ENCODE data around the gene NDUFB7. TPM values are rescaled to one million over a fixed set of nuclear protein-coding genes. Genes with fewer than 3 reads are reported as not detected.

NDUFB7 gene
- total RNA-seq, 1 experiment from 2014 or later, result 192 TPM

DNA sequence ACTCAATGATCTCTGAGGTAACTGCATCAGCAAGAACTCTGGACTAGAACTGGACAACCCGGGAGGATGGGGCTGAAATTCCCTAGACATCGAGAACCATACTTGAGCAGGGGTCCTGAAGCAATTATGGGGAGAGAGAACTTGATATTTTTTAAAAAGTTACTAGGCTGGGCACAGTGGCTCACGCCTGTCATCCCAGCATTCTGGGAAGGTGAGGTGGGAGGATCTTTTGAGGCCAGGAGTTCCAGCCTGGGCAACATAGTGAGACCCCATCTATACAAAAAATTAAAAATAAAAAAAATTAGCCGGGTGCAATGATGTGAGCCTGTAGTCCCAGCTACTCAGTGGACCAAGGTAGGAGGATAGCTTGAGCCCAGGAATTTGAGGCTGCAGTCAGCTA is 51.3 kb downstream of the NDUFB7 start:
- Histone ChIP-seq H4K20me1 (ENCODE audit: insufficient read depth) (peaks cover 20% of the 10 kb centered on the region), H3K9me2 (ENCODE audit: insufficient read depth) (no peaks in the 10 kb centered on the region), H3K9me3 (ENCODE audit: insufficient read depth, low read depth) (no peaks in the 10 kb centered on the region), H3K4me2 (peak overlapping the region; percentile 79), H3K27me3 (ENCODE audit: insufficient read depth, low read depth) (no peaks in the 10 kb centered on the region), H3K36me3 (ENCODE audit: low read depth) (peaks cover 16% of the 10 kb centered on the region), H3F3A (ENCODE audit: insufficient read depth, low read depth) (peaks cover 40% of the 10 kb centered on the region), H3K4me1 (replicated peaks; ENCODE audit: insufficient read depth) (peaks cover 34% of the 10 kb centered on the region), H3K27ac (peak overlapping the region; percentile 86), H3K4me3 (no peak overlapping the region), H2AFZ (no peak overlapping the region), H3K79me2 (ENCODE audit: low read depth) (peaks cover 26% of the 10 kb centered on the region)
- intact Hi-C loops (cut with micrococcal nuclease; ENCODE audit: unreplicated experiment), result no loop called here
- ChIA-PET CTCF (no interaction called here), POLR2A (ENCODE audit: unreplicated experiment) (interaction anchor here (0.5 kb wide), 1 partner anchor 390 kb away, joined by 3 read pairs; no protein-coding TSS in a partner anchor)
- DNase-seq, result no peak
- no TSS peak for BruUV-seq (replicated peaks)
- TF ChIP-seq, protein P1, sequence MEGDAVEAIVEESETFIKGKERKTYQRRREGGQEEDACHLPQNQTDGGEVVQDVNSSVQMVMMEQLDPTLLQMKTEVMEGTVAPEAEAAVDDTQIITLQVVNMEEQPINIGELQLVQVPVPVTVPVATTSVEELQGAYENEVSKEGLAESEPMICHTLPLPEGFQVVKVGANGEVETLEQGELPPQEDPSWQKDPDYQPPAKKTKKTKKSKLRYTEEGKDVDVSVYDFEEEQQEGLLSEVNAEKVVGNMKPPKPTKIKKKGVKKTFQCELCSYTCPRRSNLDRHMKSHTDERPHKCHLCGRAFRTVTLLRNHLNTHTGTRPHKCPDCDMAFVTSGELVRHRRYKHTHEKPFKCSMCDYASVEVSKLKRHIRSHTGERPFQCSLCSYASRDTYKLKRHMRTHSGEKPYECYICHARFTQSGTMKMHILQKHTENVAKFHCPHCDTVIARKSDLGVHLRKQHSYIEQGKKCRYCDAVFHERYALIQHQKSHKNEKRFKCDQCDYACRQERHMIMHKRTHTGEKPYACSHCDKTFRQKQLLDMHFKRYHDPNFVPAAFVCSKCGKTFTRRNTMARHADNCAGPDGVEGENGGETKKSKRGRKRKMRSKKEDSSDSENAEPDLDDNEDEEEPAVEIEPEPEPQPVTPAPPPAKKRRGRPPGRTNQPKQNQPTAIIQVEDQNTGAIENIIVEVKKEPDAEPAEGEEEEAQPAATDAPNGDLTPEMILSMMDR (conservative IDR thresholded peaks at IDR 0.05), result no peak
- TF ChIP-seq EZH2 (IDR thresholded peaks at IDR 0.05; ENCODE audit: low read depth), result no peak

- H3K4me2 ChIP-seq, result peak overlapping the region; percentile 79
- BruUV-seq (replicated peaks), result no TSS peak
Observed at GRCh38 chr19:14519860-14520407, 51.9 kb downstream of the NDUFB7 start.

DNA sequence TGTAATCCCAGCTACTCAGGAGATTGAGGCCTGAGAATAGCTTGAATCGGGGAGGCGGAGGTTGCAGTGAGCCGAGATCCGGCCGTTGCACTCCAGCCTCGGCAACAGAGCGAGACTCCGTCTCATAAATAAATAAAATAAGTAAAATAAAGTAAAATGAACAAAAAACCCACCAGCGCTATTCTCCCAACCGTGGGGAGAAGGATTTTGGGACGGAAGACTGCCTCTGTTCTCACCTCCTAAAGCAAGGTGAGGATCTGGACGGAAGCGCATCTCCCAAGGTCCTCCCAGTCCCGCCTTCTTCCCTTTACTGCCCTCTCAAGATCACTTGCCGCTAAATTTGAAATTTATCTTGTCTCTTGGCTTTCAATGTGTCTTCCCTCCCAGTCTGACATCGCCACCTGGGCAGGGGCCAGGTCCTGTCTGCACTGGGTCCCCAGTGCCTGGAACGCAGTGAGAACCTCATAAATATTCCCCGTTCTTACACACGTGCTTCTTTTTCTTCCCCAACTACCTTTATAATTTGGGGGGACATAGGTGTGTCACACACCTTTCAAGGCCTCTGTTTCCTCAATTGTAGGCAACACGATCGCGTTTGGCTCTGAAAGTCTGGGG is 52.5 kb downstream of the NDUFB7 start:
- H4K20me1 ChIP-seq (ENCODE audit: insufficient read depth), result peaks cover 31% of the 10 kb centered on the region
- H3K27ac ChIP-seq, result peak overlapping the region; percentile 86
- H3K27me3 ChIP-seq (ENCODE audit: insufficient read depth, low read depth), result no peaks in the 10 kb centered on the region
- no peaks in the 10 kb centered on the region for H3K9me3 ChIP-seq (ENCODE audit: insufficient read depth, low read depth)
- no TSS peak for BruUV-seq (replicated peaks)
- intact Hi-C loops (cut with micrococcal nuclease; ENCODE audit: unreplicated experiment), result loop anchor here (5.0 to 10.0 kb wide), 2 partner anchors 42 to 385 kb away; partner anchors contain the start of genes ASF1B and PTGER1
- H3K36me3 ChIP-seq (ENCODE audit: low read depth), result peaks cover 28% of the 10 kb centered on the region
- H3K79me2 ChIP-seq (ENCODE audit: low read depth), result peaks cover 38% of the 10 kb centered on the region
- peak overlapping the region; percentile 52; the same call in 1 of the 2 replicates for H3K4me3 ChIP-seq
- peak overlapping the region; percentile 80; the same call in 1 of the 2 replicates for H2AFZ ChIP-seq
- H3K4me2 ChIP-seq, result peak overlapping the region; percentile 79
- ChIA-PET POLR2A (ENCODE audit: unreplicated experiment) (interaction anchor here (0.6 to 1.7 kb wide), 3 partner anchors 14 to 24 kb away, joined by 3 to 14 read pairs (median 3); no protein-coding TSS in a partner anchor), CTCF (interaction anchor here (0.6 kb wide), 1 partner anchor 22 kb away, joined by 3 read pairs; no protein-coding TSS in a partner anchor)
- peaks cover 46% of the 10 kb centered on the region for H3K4me1 ChIP-seq (replicated peaks; ENCODE audit: insufficient read depth)
- H3F3A ChIP-seq (ENCODE audit: insufficient read depth, low read depth), result peaks cover 52% of the 10 kb centered on the region
- TF ChIP-seq, protein P1 (conservative IDR thresholded peaks at IDR 0.05), result no peak
- no peak for TF ChIP-seq EZH2 (IDR thresholded peaks at IDR 0.05; ENCODE audit: low read depth)
- no peaks in the 10 kb centered on the region for H3K9me2 ChIP-seq (ENCODE audit: insufficient read depth)
- no peak for DNase-seq

More at GRCh38 chr19:14519860-14520407, 51.9 kb downstream of the NDUFB7 start:
- Histone ChIP-seq H4K20me1 (ENCODE audit: insufficient read depth) (peaks cover 26% of the 10 kb centered on the region), H2AFZ (peak overlapping the region; percentile 0; the same call in 1 of the 2 replicates), H3K4me3 (no peak overlapping the region), H3K36me3 (ENCODE audit: low read depth) (peaks cover 22% of the 10 kb centered on the region), H3K27ac (peak overlapping the region; percentile 86), H3K9me3 (ENCODE audit: insufficient read depth, low read depth) (no peaks in the 10 kb centered on the region), H3K4me1 (replicated peaks; ENCODE audit: insufficient read depth) (peaks cover 40% of the 10 kb centered on the region), H3F3A (ENCODE audit: insufficient read depth, low read depth) (peaks cover 46% of the 10 kb centered on the region), H3K27me3 (ENCODE audit: insufficient read depth, low read depth) (no peaks in the 10 kb centered on the region), H3K9me2 (ENCODE audit: insufficient read depth) (no peaks in the 10 kb centered on the region), H3K79me2 (ENCODE audit: low read depth) (peaks cover 32% of the 10 kb centered on the region)
- intact Hi-C loops (cut with micrococcal nuclease; ENCODE audit: unreplicated experiment), result loop anchor here (5.0 to 10.0 kb wide), 2 partner anchors 43 to 385 kb away; partner anchors contain the start of genes ASF1B and PTGER1
- DNase-seq, result peak; percentile 46 to 98
- CTCF ChIA-PET, result interaction anchor here (0.6 kb wide), 1 partner anchor 22 kb away, joined by 3 read pairs; no protein-coding TSS in a partner anchor
- TF ChIP-seq, protein P1 (conservative IDR thresholded peaks at IDR 0.05), result no peak
- TF ChIP-seq EZH2 (IDR thresholded peaks at IDR 0.05; ENCODE audit: low read depth), result no peak
- POLR2A ChIA-PET (ENCODE audit: unreplicated experiment), result interaction anchor here (0.5 to 0.7 kb wide), 3 partner anchors 17 to 389 kb away, joined by 3 read pairs; no protein-coding TSS in a partner anchor
